ENCODE results near the gene ANO2.

Gene ANO2

GRCh38 chr12:5582018-5582417 is 363.0 kb downstream of the ANO2 start:
- no peak for DNase-seq (ENCODE audit: low read depth in 2 of 2)

GRCh38 chr12:5581616-5582015 is 363.4 kb downstream of the ANO2 start:
- no peak for DNase-seq (ENCODE audit: low read depth in 2 of 2)

GRCh38 chr12:5581019-5581418 is 364.0 kb downstream of the ANO2 start:
- no peak for DNase-seq (ENCODE audit: low read depth in 2 of 2)

GRCh38 chr12:5578775-5579174 is 366.3 kb downstream of the ANO2 start:
- no peak for DNase-seq (ENCODE audit: low read depth in 2 of 2)

GRCh38 chr12:5577741-5578140 is 367.3 kb downstream of the ANO2 start:
- DNase-seq (ENCODE audit: low read depth in 2 of 2), result no peak

GRCh38 chr12:5577211-5577612 is 367.8 kb downstream of the ANO2 start:
- DNase-seq (ENCODE audit: low read depth in 2 of 2), result no peak

GRCh38 chr12:5575987-5576386 is 369.1 kb downstream of the ANO2 start:
- DNase-seq (ENCODE audit: low read depth in 2 of 2), result no peak

- DNase-seq (ENCODE audit: low read depth in 2 of 2), result no peak
These were observed 369.8 kb downstream of the ANO2 start for GRCh38 chr12:5575232-5575631.

- DNase-seq (ENCODE audit: low read depth in 2 of 2), result no peak
These were observed 371.7 kb downstream of the ANO2 start for GRCh38 chr12:5573390-5573789.

GRCh38 chr12:5571115-5571514 is 373.9 kb downstream of the ANO2 start:
- DNase-seq (ENCODE audit: low read depth in 2 of 2), result no peak

- no peak for DNase-seq (ENCODE audit: low read depth in 2 of 2)
These were observed 374.6 kb downstream of the ANO2 start for GRCh38 chr12:5570416-5570815.

GRCh38 chr12:5568325-5568981 is 376.6 kb downstream of the ANO2 start:
- no peak for DNase-seq (ENCODE audit: low read depth in 2 of 2)

GRCh38 chr12:5567016-5567725 is 377.9 kb downstream of the ANO2 start:
- DNase-seq (ENCODE audit: low read depth in 2 of 2), result no peak

GRCh38 chr12:5565933-5566599 is 379.0 kb downstream of the ANO2 start:
- no peak for DNase-seq (ENCODE audit: low read depth in 2 of 2)

GRCh38 chr12:5562581-5562980 is 382.5 kb downstream of the ANO2 start:
- DNase-seq (ENCODE audit: low read depth in 2 of 2), result no peak

GRCh38 chr12:5561846-5562245 is 383.2 kb downstream of the ANO2 start:
- DNase-seq (ENCODE audit: low read depth in 2 of 2), result no peak

- DNase-seq (ENCODE audit: low read depth in 2 of 2), result no peak
These were observed 384.0 kb downstream of the ANO2 start for GRCh38 chr12:5561057-5561456.

GRCh38 chr12:5560265-5560664 is 384.8 kb downstream of the ANO2 start:
- DNase-seq (ENCODE audit: low read depth in 2 of 2), result no peak

- no peak for DNase-seq (ENCODE audit: low read depth in 2 of 2)
These were observed 387.2 kb downstream of the ANO2 start for GRCh38 chr12:5557906-5558305.

- DNase-seq (ENCODE audit: low read depth in 2 of 2), result no peak
These were observed 387.9 kb downstream of the ANO2 start for GRCh38 chr12:5556946-5557673.

- DNase-seq (ENCODE audit: low read depth in 2 of 2), result no peak
These were observed 388.9 kb downstream of the ANO2 start for GRCh38 chr12:5556033-5556614.

- DNase-seq (ENCODE audit: low read depth in 2 of 2), result no peak
These were observed 390.3 kb downstream of the ANO2 start for GRCh38 chr12:5554711-5555110.
